Tibial artery (tissue), 4 donors: Measurements from ENCODE around the gene TMIE.

ENCODE experiments used
- DNase-seq, 2 donors: peaks; one replicate each; pipeline ENCODE4 v3.0.0-alpha.2; 2019
- H3K27ac ChIP-seq, 2 donors: fragments of 200-600 bp; sonication (generic) in 1 of 2; 1 replicate in 1 of 2; 2 replicates in 1 of 2; pipeline ENCODE4 v1.5.1; 2018 to 2019; ENCODE audit warnings: mild to moderate bottlenecking in 1 of 2
- H3K27me3 ChIP-seq, 2 donors: fragments of 200-600 bp; sonication (generic) in 1 of 2; one replicate each; pipeline versions ENCODE4 v1.5.1 to v1.6.0; 2016 to 2019
- H3K36me3 ChIP-seq, 3 donors: fragments of 200-600 bp; sonication (generic) in 2 of 3; one replicate each; pipeline ENCODE4 v1.5.1; 2016 to 2019; ENCODE audit warnings: mild to moderate bottlenecking in 2 of 3
- H3K4me1 ChIP-seq, 4 donors: fragments of 200-600 bp; sonication (generic) in 2 of 4; 1 replicate in 3 of 4; 2 replicates in 1 of 4; pipeline ENCODE4 v1.5.1; 2016 to 2019
- H3K4me3 ChIP-seq, 2 donors: fragments of 200-600 bp; sonication (generic) in 1 of 2; 1 replicate in 1 of 2; 2 replicates in 1 of 2; pipeline ENCODE4 v1.5.1; 2018 to 2019; ENCODE audit warnings: mild to moderate bottlenecking in 2 of 2
- H3K9me3 ChIP-seq, 3 donors: fragments of 200-600 bp; sonication (generic) in 1 of 3; one replicate each; pipeline ENCODE4 v1.5.1; 2016 to 2019
- CTCF ChIP-seq, 2 experiments: fragments of 200-600 bp in 1 of 2; fragments of 450-650 bp in 1 of 2; IDR thresholded peaks; one replicate each; pipeline ENCODE4 v1.5.1; 2017 to 2019; ENCODE audit warnings: antibody characterized with exemption in 2 of 2, mild to moderate bottlenecking in 1 of 2, moderate library complexity in 1 of 2
- intact Hi-C: fragments of 100-400 bp; cut with DNase I; formaldehyde crosslinking; loops from one replicate; pipeline ENCODE4 v1.15.0; 2023; ENCODE audit warnings: low total_unique reads

Gene TMIE

DNA sequence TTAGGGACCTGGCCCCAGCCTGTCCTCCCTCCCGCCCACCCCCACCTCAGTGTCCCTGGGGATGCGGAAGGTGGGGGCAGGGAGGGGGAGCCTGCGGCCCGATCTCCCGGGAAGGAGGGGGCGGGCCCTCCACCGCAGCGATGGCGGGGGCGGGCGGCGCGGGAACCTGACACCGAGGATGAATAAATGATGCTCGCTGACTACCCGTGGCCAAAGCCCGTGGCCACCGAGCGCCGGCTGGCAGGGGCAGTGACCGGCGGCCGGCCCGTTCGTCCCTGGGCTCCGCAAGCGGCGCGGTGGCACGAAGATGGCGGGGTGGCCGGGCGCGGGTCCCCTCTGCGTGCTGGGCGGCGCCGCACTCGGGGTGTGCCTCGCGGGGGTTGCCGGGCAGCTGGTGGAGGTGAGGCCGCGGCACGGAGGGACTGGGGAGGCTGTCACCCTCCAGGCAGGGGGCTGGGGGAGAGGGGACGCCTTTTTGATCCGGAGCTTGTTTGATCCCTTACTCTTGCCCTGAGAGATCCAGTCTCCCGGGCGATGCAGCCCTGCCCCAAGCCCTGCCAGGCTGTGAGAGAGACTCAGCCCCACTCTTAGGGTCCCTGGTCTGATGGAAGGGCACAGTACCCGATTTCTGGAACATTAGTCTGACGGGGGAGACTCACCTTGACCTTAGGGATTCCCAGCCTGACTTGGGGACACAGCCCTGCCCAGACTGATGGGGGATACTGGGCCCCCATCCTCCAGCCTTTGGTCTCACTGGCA lies at the start of gene TMIE:
Gene TMIE (plus strand): TSS at position 212 of the 759 bp plus-strand sequence. CDS start 96 bp downstream, at position 308.
- intact Hi-C loops = loop anchor here (10.0 kb wide), 2 partner anchors 153 to 293 kb away; no protein-coding TSS in a partner anchor
- no peak for TF ChIP-seq CTCF (IDR thresholded peaks at IDR 0.05)
- no peak for DNase-seq
- no peaks in the 10 kb centered on the region for H3K27me3 ChIP-seq
- H3K27ac ChIP-seq = peak within 1 kb of the TSS; percentile 29 to 44
- H3K9me3 ChIP-seq = no peaks in the 10 kb centered on the region
- H3K36me3 ChIP-seq = no peaks in the 10 kb centered on the region
- peak within 1 kb of the TSS; percentile 47 to 57 for H3K4me3 ChIP-seq
- H3K4me1 ChIP-seq = peaks cover 1 to 41% (median 35%) of the 10 kb centered on the region in 4 donors

- Histone ChIP-seq H3K27ac (no peak overlapping the region), H3K9me3 (peaks cover 0 to 4% (median 0%) of the 10 kb centered on the region in 3 donors), H3K27me3 (peaks cover 0 to 10% of the 10 kb centered on the region in 2 donors), H3K36me3 (no peaks in the 10 kb centered on the region), H3K4me1 (peaks cover 0 to 3% (median 0%) of the 10 kb centered on the region in 4 donors), H3K4me3 (no peak overlapping the region)
- intact Hi-C loops = no loop called here
- DNase-seq = no peak
- TF ChIP-seq CTCF (IDR thresholded peaks at IDR 0.05) = no peak
Measured at GRCh38 chr3:46655271-46655670, 45.9 kb upstream of the TMIE start.

- intact Hi-C loops = no loop called here
- Histone ChIP-seq H3K36me3 (no peaks in the 10 kb centered on the region), H3K27ac (no peak overlapping the region), H3K4me1 (peaks cover 0 to 12% (median 0%) of the 10 kb centered on the region in 4 donors), H3K9me3 (peaks cover 0 to 3% (median 0%) of the 10 kb centered on the region in 3 donors), H3K27me3 (peaks cover 0 to 11% of the 10 kb centered on the region in 2 donors), H3K4me3 (no peak overlapping the region)
- TF ChIP-seq CTCF (IDR thresholded peaks at IDR 0.05) = no peak
- DNase-seq = no peak
Measured at GRCh38 chr3:46656778-46657556, 44.2 kb upstream of the TMIE start.

DNA sequence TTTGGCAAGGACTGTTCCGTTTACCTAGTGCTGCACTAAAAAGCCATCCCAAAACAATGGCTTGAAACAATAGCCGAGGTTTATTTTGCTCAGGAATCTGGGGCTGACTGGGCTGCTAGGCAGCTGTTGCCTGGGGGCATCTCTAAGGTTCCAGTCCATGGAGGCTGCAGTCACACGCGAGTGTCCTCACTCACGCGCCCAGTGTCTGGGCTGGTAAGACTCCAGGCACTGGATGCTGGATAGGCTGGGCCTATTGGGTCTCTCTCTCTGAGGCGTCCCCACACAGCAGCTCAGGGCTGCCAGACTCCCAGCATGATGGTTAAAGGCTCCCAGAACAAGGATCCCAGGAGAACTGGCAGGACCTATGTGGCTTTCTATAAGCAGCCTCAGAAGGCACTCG lies 41.9 kb upstream of the TMIE start:
- no peaks in the 10 kb centered on the region for H3K36me3 ChIP-seq
- no peak for DNase-seq
- H3K27me3 ChIP-seq = peaks cover 0 to 13% of the 10 kb centered on the region in 2 donors
- H3K4me1 ChIP-seq = peaks cover 0 to 24% (median 0%) of the 10 kb centered on the region in 4 donors
- no peak for TF ChIP-seq CTCF (IDR thresholded peaks at IDR 0.05)
- H3K9me3 ChIP-seq = no peaks in the 10 kb centered on the region
- H3K27ac ChIP-seq = no peak overlapping the region
- no peak overlapping the region for H3K4me3 ChIP-seq
- intact Hi-C loops = no loop called here

DNA sequence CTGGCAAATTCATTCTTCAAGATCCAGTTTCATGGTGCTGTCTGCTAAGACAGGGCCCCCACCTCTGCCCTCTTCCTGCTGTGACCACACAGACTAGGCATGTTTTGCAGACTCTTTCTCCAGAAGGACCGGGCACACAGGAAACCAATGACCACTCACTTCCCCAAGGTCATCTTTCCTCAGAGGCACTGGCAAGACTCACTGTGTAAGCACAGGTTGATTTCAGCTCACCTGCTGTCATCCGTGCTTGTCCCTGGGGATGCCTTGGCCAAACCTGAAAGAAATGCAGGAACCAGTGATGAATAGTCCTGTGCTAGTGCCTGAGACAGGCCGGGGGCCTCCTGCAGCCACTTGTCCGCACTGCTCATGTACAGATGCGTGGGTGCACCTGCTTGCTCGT lies 41.2 kb upstream of the TMIE start:
- Histone ChIP-seq H3K36me3 (no peaks in the 10 kb centered on the region), H3K27ac (no peak overlapping the region), H3K4me3 (no peak overlapping the region), H3K27me3 (peaks cover 0 to 9% of the 10 kb centered on the region in 2 donors), H3K4me1 (peaks cover 0 to 24% (median 0%) of the 10 kb centered on the region in 4 donors), H3K9me3 (no peaks in the 10 kb centered on the region)
- intact Hi-C loops = no loop called here
- DNase-seq = no peak
- no peak for TF ChIP-seq CTCF (IDR thresholded peaks at IDR 0.05)
